Nucleus accumbens (tissue), 56 donors: Measurements from ENCODE around the gene BHLHE40.

Experiments
- DNase-seq, 56 donors: peaks; one replicate each; lab custom pipeline; 2025; lab: John Stamatoyannopoulos, UW

Gene BHLHE40

GRCh38 chr3:4979428-4980228, at the start of gene BHLHE40:
Gene BHLHE40, plus strand, starts transcription at chr3:4979437. Its CDS starts 282 bp downstream, at chr3:4979719.
- peak in 16 of 56 donors; percentile 44 to 90 (median 70) for DNase-seq

DNA sequence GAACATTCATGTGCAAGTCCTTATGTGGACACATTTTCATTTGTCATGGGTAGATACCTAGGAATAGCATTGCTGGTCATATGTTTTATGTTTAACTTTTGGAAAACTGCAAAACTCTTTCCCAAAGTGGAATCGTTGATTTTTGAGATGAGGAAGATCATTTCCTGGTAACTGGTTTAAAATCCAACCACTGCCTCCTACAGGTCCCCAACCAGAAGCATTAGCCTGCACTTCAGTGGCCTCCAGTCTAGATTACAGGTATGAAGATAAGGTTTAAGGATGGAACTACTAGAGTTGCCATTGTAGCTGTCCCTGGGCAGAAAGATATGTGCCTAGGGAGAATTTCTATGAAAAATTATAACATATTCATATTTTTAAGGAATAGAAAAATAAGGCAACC, 48.7 kb upstream of the BHLHE40 start:
- no peak for DNase-seq

DNA sequence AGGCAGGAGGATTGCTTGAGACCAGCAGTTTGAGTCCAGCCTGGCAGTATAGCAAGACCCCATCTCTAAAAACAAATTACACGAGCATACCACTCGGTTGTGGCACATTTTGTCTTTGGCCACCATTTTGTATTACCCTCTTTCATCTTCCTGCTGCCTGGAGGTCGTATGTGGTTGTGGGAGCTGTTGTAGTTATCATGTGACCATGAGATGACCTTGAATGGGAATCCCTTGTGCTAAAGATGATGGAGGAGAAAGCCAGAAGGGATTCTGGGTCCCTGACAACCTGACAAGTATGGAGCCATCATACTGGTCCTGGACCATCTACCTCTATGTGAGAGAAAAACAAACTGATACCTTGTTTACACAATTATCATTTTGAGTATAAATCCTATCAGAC, 45.2 kb upstream of the BHLHE40 start:
- no peak for DNase-seq

- DNase-seq = no peak
These were observed 43.9 kb upstream of the BHLHE40 start for GRCh38 chr3:4935347-4935746.

DNA sequence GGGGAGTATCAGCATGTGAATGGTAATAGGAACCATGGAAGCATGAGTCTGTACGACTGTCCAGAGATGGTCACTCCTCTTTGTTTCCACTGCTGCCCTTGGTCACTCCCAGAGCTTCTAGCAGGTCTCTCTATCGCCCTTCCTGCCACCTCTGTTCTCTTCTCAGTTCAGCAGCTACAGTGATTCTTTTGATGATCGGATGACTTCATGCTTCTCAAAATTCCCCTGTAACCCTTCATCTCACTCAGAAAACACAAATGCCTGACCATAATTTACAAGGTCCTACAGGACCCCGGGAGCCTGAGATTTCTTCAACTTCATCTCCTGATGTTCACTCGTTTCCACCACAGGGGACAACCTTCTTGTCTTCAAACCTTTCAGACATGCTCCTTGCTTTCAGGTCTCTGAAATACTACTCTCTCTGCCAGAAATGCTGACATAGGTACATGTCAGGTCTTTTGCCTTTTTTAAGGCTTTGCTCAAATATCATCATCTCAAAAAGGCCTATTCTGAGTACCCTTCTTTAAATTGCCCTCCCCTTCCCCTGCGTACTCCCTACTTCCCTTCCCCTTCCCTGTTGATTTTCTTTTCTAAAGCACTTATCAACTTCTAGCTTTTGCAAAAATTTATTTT, 42.1 kb upstream of the BHLHE40 start:
- no peak for DNase-seq

- no peak for DNase-seq
These were observed 40.8 kb upstream of the BHLHE40 start for GRCh38 chr3:4938281-4938982.

DNA sequence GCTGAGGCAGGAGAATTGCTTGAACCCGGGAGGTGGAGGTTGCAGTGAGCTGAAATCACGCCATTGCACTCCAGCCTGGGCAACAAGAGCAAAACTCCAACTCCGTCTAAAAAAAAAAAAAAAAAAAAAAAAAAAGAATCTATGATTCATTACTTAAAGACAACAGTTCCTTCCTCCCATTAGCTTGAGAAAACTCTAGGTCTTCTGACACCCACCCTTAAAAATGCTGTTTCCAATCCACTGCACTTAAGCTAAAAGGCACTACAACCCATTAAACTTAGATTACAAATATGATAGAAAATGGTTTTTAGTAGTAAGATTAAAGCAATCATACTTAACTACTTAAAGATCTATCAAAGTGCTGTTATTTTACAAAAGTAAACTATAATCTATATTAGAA, 40.0 kb upstream of the BHLHE40 start:
- DNase-seq = no peak

DNA sequence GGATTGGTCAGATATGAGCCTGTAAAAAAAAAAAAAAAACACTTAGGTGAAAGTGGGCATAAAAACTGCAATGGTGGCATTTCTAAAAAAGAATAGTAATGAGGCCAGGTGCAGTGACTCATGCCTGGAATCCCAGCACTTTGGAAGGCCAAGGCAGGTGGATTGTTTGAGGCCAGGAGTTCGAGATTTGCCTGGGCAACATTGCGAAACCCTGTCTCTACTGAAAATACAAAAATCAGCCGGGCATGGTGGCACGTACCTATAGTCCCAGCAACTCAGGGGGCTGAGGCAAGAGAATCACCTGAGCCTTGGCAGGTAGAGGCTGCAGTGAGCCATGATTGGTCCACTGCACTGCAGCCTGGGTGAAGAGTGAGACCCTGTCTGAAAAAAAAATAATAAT, 38.3 kb upstream of the BHLHE40 start:
- DNase-seq = no peak

GRCh38 chr3:4943549-4943948, 35.7 kb upstream of the BHLHE40 start:
- DNase-seq = no peak

GRCh38 chr3:4945324-4945723, 33.9 kb upstream of the BHLHE40 start:
- DNase-seq = no peak

- no peak for DNase-seq
These were observed 32.2 kb upstream of the BHLHE40 start for GRCh38 chr3:4947028-4947427.

DNA sequence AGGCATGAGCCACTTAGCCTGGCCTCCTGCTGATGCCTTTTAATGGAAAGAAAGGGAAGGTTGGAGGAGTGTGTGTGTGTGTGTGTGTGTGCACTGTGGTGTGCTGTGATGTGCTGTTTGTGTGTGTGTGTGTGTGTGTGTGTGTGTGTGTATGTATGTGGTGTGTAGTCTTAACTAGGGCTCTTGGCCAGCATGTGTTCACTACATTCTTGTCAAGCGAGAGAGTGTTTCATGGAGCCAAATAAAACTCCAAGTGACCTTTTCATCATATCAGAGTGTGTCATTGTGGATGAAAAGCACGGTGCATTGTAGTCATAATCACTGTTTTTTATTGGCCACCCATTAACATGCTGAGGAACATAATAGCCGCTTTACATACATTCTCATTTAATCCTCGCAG, 30.8 kb upstream of the BHLHE40 start:
- no peak for DNase-seq

GRCh38 chr3:4949004-4949403, 30.2 kb upstream of the BHLHE40 start:
- DNase-seq = no peak

GRCh38 chr3:4949659-4950058, 29.6 kb upstream of the BHLHE40 start:
- DNase-seq = no peak

DNA sequence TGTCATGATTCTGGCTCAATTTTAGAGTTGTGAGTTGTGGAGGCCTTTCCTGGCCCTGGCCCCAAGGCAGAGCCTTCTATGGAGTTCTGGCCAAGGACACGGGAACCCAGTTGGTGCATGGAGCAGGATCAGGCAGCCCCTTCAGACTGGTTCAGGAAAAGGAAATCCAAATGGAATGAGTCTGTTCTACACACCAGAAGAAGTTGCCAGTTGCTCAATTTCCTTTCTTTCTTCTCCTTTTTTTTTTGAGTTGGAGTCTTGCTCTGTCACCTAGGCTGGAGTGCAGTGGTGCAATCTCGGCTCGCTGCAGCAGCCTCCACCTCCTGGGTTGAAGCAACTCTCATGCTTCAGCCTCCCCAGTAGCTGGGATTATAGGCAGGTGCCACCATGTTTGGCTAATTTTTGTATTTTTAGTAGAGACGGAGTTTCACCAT, 28.9 kb upstream of the BHLHE40 start:
- no peak for DNase-seq

DNA sequence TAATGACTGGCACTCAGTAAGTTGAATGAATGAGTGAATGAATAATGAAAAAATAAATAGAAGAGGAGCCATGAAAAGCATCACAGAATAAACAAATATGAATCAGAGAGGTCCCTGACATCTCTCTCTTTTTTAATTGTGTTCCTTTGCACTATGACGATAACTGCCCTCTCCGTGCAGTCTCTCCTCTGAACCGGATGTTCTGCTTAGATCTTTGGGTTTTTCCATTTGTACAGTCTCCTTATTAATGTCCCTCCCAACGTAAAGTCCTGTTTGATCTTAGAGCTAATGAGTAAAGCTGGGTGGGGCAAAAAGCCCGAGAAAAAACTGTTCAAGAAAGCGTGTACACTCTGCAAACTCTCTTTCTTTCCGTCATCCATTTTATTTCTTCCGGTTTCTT, 28.3 kb upstream of the BHLHE40 start:
- no peak for DNase-seq

- DNase-seq = no peak
These were observed 26.1 kb upstream of the BHLHE40 start for GRCh38 chr3:4953119-4953518.

- no peak for DNase-seq
These were observed 24.8 kb upstream of the BHLHE40 start for GRCh38 chr3:4954256-4955000.

- DNase-seq = no peak
These were observed 23.1 kb upstream of the BHLHE40 start for GRCh38 chr3:4956099-4956498.

DNA sequence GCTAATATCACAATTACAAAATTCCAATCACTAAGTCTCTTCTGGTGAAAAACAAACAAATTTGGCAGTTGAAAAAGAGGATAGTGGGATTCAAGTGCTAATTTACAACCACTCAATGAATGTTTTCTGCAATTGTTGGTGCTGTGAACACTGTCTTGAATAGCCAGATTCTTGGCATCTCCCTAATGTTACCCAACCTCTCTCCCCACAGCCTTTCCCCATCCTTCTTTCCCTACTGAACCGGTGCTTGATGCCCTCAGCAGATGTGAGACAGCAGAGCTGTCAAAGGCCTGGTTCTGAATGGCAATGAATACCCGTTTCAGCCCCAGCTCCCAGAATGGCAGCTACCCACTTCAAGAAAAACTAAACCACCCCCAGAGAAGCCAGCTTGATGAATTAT, 22.5 kb upstream of the BHLHE40 start:
- peak in 4 of 56 donors; percentile 2 to 7 (median 6) for DNase-seq

DNA sequence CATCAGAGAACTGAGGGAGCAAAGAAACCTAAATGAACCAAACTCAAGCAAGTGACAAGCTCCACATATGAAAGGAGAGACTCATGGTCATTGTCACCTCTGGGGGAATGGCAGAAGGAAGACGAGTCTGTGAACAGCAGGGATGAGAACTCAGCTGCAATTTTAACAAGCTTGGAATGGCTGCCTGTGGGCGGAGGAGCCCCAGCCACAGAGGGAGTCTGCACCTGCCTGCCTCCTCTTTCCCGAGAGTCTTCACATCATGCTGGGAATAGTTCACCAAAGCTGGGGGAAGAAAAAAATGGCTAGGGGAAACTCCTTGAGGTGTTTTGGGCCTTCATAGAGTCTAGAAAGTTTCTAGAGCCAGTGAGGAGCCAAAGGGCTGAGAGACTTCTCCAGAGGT, 21.3 kb upstream of the BHLHE40 start:
- DNase-seq = no peak
